SK-N-SH treated with all-trans-retinoic acid at 6 μM for 48 hours (cell line): ENCODE data around the gene MINDY4.

Source experiments
- ATAC-seq: fragments of 200-7000 bp; cut with Tn5 transposase; 3 replicates; pipeline ENCODE4 v1.9.1; 2020; ENCODE audit warnings: mild to moderate bottlenecking, moderate library complexity
- BACH2 ChIP-seq: fragments of 250-450 bp; sonication (Bioruptor Pico); IDR thresholded peaks from 2 replicates; pipeline ENCODE4 v1.9.0; 2021; ENCODE audit warnings: mild to moderate bottlenecking, borderline replicate concordance
- CREB5 ChIP-seq: fragments of 250-450 bp; sonication (Bioruptor Pico); IDR thresholded peaks from 2 replicates; pipeline ENCODE4 v1.5.1; 2020; ENCODE audit warnings: low read depth, mild to moderate bottlenecking, moderate library complexity
- CSDC2 ChIP-seq: fragments of 250-450 bp; sonication (Bioruptor Pico); IDR thresholded peaks from 2 replicates; pipeline ENCODE4 v1.5.0; 2020; ENCODE audit warnings: mild to moderate bottlenecking, moderate library complexity
- CSRNP3 ChIP-seq: fragments of 250-450 bp; sonication (Bioruptor Pico); IDR thresholded peaks from 2 replicates; pipeline ENCODE4 v1.5.1; 2021; ENCODE audit warnings: mild to moderate bottlenecking, moderate library complexity
- ESRRG ChIP-seq: fragments of 250-450 bp; sonication (Bioruptor Pico); IDR thresholded peaks from 2 replicates; pipeline ENCODE4 v1.6.1; 2021; ENCODE audit warnings: mild to moderate bottlenecking
- GLIS3 ChIP-seq: fragments of 250-450 bp; sonication (Bioruptor Pico); IDR thresholded peaks from 2 replicates; pipeline ENCODE4 v1.5.0; 2020; ENCODE audit warnings: mild to moderate bottlenecking, moderate library complexity
- ISL1 ChIP-seq: fragments of 250-450 bp; sonication (Bioruptor Pico); IDR thresholded peaks from 2 replicates; pipeline ENCODE4 v2.1.2; 2022; ENCODE audit warnings: mild to moderate bottlenecking, moderate library complexity
- OSR1 ChIP-seq: fragments of 250-450 bp; sonication (Bioruptor Pico); IDR thresholded peaks from 2 replicates; pipeline ENCODE4 v1.8.0; 2022; ENCODE audit warnings: moderate library complexity, mild to moderate bottlenecking, inconsistent platforms
- PATZ1 ChIP-seq: fragments of 250-450 bp; sonication (Bioruptor Pico); IDR thresholded peaks from 2 replicates; pipeline ENCODE4 v1.8.0; 2020; ENCODE audit warnings: mild to moderate bottlenecking, moderate library complexity, borderline replicate concordance
- POU6F1 ChIP-seq: fragments of 250-450 bp; sonication (Bioruptor Pico); IDR thresholded peaks from 2 replicates; pipeline ENCODE4 v1.8.0; 2021; ENCODE audit warnings: low read depth, mild to moderate bottlenecking, moderate library complexity, borderline replicate concordance
- PPARA ChIP-seq: fragments of 250-450 bp; sonication (Bioruptor Pico); IDR thresholded peaks from 2 replicates; pipeline ENCODE4 v1.5.0; 2020; ENCODE audit warnings: mild to moderate bottlenecking, borderline replicate concordance
- RARB ChIP-seq: fragments of 250-450 bp; sonication (Bioruptor Pico); IDR thresholded peaks from 2 replicates; pipeline ENCODE4 v1.8.0; 2021; ENCODE audit warnings: mild to moderate bottlenecking, moderate library complexity
- SNAI2 ChIP-seq: fragments of 250-450 bp; sonication (Bioruptor Pico); IDR thresholded peaks from 2 replicates; pipeline ENCODE4 v1.5.0; 2020; ENCODE audit warnings: mild to moderate bottlenecking, moderate library complexity
- TCF4 ChIP-seq: fragments of 250-450 bp; sonication (Bioruptor Pico); IDR thresholded peaks from 2 replicates; pipeline ENCODE4 v1.8.0; 2021; ENCODE audit warnings: mild to moderate bottlenecking, moderate library complexity, borderline replicate concordance
- TOX ChIP-seq: fragments of 250-450 bp; sonication (Bioruptor Pico); IDR thresholded peaks from 2 replicates; pipeline ENCODE4 v1.8.0; 2021; ENCODE audit warnings: mild to moderate bottlenecking, moderate library complexity, borderline replicate concordance
- TSHZ2 ChIP-seq: fragments of 250-450 bp; sonication (Bioruptor Pico); IDR thresholded peaks from 2 replicates; pipeline ENCODE4 v1.5.0; 2020; ENCODE audit warnings: mild to moderate bottlenecking, moderate library complexity
- ZC3H10 ChIP-seq: fragments of 250-450 bp; sonication (Bioruptor Pico); IDR thresholded peaks from 2 replicates; pipeline ENCODE4 v1.5.1; 2021; ENCODE audit warnings: mild to moderate bottlenecking, moderate library complexity
- ZFP3 ChIP-seq: fragments of 250-450 bp; sonication (Bioruptor Pico); IDR thresholded peaks from 2 replicates; pipeline ENCODE4 v1.5.0; 2020; ENCODE audit warnings: mild to moderate bottlenecking, moderate library complexity
- ZFP30 ChIP-seq: fragments of 450-650 bp; formaldehyde crosslinking; IDR thresholded peaks from 2 replicates; pipeline ENCODE4 v1.5.0; 2022; ENCODE audit warnings: mild to moderate bottlenecking, moderate library complexity
- ZNF565 ChIP-seq: fragments of 450-650 bp; formaldehyde crosslinking; conservative IDR thresholded peaks from 2 replicates; pipeline ENCODE4 v1.5.0; 2020; ENCODE audit warnings: low read depth, mild to moderate bottlenecking, moderate library complexity
- ZNF70 ChIP-seq: fragments of 450-650 bp; formaldehyde crosslinking; IDR thresholded peaks from 2 replicates; pipeline ENCODE4 v1.5.0; 2020; ENCODE audit warnings: mild to moderate bottlenecking, moderate library complexity
- ZNF8 ChIP-seq: fragments of 450-650 bp; formaldehyde crosslinking; IDR thresholded peaks from 2 replicates; pipeline ENCODE4 v1.5.0; 2020; ENCODE audit warnings: mild to moderate bottlenecking, moderate library complexity

The MINDY4 gene

GRCh38 chr7:30838008-30838407 is 66.8 kb downstream of the MINDY4 start:
- TF ChIP-seq TOX (no peak), ZFP3 (no peak), GLIS3 (CRISPR knock-in tag) (no peak), CSRNP3 (CRISPR knock-in tag) (no peak)
- ATAC-seq = no peak

- no peak for TF ChIP-seq ESRRG (CRISPR knock-in tag)
- no peak for TF ChIP-seq CSRNP3 (CRISPR knock-in tag)
- TF ChIP-seq ZNF8 (CRISPR knock-in tag) = no peak
- TF ChIP-seq TCF4 (CRISPR knock-in tag) = no peak
- no peak for TF ChIP-seq ZNF70 (CRISPR knock-in tag)
- no peak for TF ChIP-seq CREB5
- no peak for TF ChIP-seq PPARA
- no peak for TF ChIP-seq ZFP3
- TF ChIP-seq CSDC2 (CRISPR knock-in tag) = no peak
- TF ChIP-seq RARB (CRISPR knock-in tag) = no peak
- TF ChIP-seq ZC3H10 (CRISPR knock-in tag) = no peak
- no peak for TF ChIP-seq ZNF565
- TF ChIP-seq ISL1 (CRISPR knock-in tag) = no peak
- no peak for TF ChIP-seq SNAI2 (CRISPR knock-in tag)
- no peak for TF ChIP-seq TSHZ2 (CRISPR knock-in tag)
- no peak for TF ChIP-seq PATZ1 (CRISPR knock-in tag)
- TF ChIP-seq OSR1 = no peak
- no peak for ATAC-seq
Observed at GRCh38 chr7:30840141-30841024, 69.2 kb downstream of the MINDY4 start.

GRCh38 chr7:30841025-30841735 is 70.0 kb downstream of the MINDY4 start:
- ATAC-seq = no peak
- TF ChIP-seq OSR1 (no peak), PPARA (no peak), TSHZ2 (CRISPR knock-in tag) (no peak), SNAI2 (CRISPR knock-in tag) (no peak), ZNF565 (no peak), ZC3H10 (CRISPR knock-in tag) (no peak), ZFP30 (no peak), ZFP3 (no peak), RARB (CRISPR knock-in tag) (no peak), ESRRG (CRISPR knock-in tag) (no peak), BACH2 (no peak), POU6F1 (CRISPR knock-in tag) (no peak)
